HG03095 (cell line): ENCODE data around the gene ARID5B.

Source experiments
- ATAC-seq: cut with Tn5 transposase; IDR thresholded peaks from one replicate; pipeline ENCODE4 v1.9.1; 2021; ENCODE audit warnings: moderate library complexity; ENCODE audit not compliant: unreplicated experiment

The ARID5B gene

DNA sequence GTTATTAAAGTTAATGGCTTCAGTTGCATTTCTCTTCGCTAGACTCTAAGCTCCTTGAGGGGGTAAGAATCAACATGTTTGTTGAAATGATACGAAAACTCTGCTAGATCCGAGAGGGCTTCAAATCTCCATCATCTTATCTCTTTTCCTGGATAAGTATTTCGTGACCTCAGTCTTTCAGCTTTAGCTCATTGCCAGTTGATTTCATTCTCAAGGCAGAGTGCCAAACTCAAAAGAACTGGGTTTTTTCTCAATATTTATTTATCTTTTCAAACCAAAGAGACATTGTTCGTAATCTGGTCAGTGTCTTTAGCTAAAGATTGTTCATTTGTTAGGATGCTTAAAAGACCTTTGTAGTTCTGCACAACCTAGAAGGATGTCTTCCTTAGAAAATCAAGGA, 108.9 kb downstream of the ARID5B start:
- no peak for ATAC-seq

DNA sequence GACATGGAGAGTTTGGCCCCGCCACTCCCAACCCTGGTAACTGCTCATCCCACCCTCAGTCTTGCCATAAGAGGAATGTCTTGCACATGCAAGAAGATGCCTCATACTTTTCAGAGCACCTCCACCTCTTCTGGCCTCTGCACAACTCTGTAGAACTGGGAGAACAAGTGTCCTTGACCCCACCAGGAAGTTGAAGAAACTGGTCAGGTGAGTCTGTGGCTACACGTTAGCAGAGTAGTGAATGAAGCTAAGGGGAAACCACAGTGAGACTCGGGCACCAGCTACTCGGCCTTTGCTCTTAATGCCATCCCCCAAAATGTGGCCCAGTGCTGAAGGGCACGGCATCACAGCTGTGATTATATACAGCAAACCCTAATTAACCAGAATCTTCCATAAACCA, 110.1 kb downstream of the ARID5B start:
- no peak for ATAC-seq

DNA sequence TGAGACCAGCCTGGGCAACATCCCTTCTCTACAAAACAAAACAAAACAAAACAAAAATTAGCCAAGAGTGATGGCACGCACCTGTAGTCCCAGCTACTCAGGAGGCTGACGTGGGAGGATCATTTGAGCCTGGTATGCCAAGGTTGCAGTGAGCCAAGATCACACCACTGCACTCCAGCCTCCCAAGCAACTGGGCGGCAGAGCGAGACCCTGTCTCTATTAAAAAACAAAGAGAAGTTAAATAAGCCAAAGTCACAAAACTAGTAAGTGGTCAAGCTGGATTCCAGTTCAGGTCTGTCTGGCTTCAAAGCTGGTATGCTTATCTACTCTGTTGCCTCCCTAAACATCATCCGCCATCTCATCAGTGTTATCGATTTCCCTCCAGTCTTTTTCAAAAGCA, 110.8 kb downstream of the ARID5B start:
- no peak for ATAC-seq

DNA sequence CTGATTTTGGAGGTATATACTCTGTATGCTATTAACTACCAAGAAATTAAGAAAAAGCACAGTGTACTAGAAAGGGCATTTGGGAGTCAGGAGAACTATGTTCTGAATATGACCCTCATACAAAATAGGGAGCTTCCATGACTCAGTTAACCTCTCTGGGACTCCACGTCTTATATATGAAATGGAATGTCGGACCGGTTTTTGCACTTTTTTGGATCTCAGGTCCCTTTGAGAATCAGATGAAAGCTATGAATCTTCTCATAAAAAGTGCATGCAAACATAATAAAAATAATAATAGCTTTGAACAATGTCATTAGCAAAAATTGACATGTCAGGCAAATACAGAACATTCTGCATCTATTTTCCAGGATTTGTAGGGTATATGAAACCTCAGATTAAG, 113.0 kb downstream of the ARID5B start:
- no peak for ATAC-seq

DNA sequence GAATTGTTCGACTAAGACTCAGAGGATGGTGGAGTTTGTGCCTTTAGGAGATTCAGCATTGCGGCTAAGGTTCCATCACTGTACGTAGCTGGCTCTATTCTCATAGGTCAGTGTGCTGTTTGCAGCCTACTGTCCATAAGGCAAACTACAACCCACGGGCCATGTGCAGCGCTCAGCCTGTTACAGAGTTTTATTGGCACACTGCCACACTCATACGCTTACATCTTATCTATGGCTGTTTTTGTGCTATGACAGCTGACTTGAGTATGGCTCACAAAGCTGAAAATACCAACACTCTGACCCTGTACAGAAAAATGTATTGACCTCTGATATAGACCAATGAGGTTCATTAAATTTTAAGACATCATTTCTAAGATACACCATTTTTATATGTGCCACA, 114.5 kb downstream of the ARID5B start:
- ATAC-seq, result no peak

DNA sequence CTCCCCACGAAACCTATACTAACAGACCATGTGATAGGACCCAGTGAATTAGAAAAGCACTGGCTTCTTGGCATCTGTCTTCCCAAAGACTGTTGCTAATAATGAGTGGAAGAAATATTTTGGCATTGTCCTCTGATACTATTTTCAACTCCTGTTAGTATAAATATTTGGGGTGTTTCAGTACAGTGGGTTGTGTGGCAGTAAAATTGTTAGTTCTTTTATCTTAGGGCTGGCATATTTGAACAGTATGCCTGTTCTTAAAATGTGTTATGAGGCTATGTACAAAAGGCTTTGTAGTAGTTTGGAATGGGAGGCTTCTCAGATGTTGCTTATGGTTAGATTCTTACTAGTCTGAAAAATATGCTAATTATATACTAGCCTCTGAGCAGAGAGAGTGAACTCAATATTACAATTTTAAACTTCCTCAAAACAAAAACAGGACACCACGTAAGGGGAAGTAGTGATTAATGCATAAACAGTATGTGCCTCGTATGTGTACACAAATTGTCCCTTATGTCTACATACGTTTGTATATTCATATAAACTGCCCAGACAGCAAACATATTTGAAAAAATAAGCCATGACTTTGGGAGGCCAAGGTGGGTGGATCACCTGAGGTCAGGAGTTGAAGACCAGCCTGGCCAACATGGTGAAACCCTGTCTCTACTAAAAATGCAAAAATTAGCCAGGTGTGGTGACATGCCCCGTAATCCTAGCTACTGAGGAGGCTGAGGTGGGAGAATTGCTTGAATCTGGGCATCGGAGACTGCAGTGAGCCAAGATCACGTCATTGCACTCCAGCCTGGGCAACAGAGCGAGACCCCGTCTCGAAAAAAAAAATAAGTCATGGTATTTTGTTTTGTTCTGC, 115.4 kb downstream of the ARID5B start:
- no peak for ATAC-seq

DNA sequence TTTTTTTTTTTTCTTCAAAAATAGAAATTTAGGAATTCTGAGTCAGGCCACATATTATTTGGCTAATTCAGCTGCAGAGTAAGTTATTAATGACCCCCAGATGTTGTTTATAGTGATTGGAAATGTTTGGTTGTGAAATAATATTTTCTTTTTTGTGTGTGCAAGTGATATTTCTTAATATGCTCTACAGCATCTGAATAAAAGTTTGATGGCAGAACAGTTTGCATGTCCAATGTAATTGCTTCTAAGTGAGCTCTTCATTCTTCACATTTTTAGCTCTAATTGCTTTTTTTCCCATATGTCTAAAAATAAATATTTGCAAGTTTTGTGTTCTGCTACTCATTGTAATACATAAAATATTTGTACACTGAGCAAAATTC, 116.0 kb downstream of the ARID5B start:
- ATAC-seq, result no peak

DNA sequence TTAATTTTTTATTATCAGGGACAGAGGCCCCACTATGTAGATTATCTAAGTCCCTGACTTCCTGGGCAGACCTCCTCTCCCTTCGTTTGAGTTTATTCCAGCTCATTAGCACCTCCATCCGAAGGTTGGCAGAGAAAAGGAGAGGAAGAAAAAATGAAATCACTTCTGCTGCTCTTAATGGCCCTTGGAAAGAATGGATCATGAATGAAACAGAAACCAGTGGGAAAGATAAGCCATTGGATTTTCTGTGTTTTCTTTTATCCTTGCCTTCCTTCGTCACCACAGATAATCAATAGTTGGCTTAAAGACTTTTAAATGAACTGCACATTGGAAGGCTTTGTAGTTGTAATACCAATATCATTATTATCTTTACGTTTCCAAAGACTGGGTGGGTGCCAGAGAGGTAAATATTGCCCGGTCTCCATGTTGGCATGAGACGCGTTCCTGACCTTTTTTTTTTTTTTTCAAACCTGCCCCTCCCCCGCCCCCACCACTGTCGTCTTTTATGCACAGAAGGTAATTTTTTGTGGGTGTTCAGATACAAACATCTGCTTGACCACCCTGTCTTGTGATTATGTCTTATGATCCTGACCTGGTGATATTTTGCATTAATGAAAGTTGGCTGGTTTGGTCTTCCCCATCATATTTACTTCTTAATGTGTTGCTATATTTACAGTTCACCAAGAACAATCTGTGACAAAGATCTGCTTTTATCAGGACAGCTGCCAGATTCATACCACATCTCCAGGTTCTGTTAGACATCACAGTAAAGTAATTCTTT, 116.8 kb downstream of the ARID5B start:
- ATAC-seq, result peak; percentile 36

DNA sequence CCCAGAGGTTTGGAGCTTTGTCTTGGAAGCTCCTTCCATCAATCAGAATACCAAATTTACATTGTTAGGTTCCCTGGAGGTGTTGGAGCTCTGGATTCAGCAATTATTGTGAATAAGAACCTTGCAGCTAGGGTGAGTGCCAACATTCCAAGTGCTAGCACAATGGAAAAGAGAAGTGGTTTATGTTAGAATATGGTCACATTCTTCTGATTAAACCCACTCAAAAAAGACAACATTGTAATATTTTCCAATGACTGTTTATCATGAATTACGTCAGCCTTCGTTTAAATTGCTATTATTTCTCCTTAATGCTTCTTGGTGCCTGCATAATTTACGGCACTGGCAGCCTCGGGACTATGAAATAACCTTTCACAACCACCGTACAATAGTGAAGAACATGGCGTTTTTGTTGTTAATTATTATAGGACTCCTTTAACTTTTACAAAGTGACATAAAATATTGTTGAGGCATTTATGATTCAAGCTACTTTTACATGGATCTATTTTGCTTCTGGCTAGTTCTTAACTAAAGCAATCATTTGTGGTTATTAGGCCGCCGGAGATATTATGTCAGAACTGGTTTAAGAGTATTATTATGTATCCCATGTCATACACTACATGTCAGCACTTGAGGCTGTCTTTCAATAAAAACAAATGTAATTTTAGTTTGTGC, 117.7 kb downstream of the ARID5B start:
- no peak for ATAC-seq

DNA sequence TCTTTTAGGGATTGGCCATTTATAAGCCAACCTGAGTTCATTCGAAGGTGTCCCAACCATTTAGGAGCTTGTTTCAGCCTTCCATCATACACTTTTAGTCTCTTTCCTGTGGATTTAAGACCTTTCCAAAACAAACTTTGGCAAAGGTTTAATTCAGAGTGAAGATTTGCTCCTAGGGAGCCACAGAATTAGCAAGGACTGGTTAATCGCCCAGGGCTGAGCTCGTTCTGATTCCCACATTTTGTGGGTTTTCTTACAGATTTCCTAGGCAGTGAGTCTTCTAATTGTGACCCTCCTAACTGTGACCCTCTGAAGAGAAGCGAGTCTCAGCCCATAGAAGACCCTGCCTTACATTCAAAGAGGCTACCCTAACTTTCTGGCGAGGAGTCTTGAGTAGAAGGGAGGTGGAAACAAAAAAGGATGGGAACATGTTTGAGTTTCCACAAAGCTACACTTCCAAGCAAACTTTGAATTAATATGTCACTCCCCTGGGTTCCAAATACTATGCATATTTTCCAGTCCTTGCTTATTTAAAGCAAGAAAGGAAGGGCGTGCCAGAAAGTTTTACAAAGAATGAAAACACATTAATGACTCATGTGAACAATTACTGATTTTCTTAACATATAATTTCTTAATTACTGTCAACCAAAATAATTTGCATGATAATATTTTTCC, 118.3 kb downstream of the ARID5B start:
- no peak for ATAC-seq

DNA sequence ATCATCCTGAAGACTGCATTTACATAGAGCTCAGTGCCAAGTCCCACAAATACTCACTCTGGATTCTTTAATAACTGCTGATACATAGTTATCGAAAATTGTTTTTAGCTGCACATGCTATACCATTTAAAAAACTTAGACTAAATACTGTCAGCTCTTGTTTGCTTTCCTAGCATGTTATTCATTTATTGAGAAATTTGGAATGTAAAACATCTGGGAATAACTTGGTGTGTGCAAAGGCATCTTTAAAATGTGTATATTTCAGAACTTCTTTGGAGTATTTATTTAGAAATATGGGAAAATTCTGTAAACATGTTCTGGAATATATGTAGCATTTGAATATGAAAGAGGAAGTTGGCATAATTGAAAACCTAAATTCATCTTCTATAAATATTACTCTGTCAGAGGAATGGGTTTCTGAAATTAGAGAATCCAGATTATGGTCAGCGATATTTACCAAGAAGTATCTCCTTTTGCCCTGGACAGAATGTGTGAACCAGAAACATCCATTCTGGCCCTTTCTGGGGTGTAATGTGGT, 119.7 kb downstream of the ARID5B start:
- no peak for ATAC-seq

DNA sequence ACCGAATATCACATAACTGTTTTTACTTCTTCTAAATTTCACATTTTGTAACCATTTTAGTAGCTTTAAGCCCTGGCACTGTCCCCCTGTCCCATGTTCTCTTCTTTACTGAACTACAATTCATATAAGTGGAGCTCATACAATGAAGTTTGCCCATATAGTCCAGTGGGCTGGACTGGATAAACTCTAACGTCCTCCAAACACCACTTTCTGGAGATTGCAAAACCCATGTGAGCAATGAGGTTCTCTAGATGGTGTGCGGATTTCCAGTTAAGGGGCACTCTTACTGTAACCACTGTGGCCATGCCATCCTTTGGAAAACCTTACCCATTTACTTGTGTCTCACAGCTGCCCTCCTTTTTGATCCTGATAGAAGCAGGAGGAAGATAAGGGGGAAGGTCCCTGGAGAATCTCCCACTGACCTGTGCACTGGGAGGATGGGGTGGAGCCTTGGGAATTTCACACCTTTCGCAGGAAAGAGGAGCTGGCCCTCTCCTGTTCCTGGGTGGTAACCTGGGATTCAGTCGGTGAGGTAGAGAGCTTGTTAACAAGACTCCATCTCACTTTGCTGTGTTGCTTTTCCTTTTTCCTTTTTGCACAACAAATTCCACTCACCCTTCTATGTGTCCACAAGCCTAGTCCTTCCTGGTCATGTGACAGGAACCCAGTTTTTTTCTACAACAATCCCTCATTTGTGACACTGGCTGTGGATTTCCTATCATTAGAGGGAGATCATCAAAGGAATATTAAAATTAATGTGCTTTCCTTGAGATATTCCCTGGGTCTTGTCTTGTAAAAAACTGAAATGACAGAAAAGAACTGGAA, 120.7 kb downstream of the ARID5B start:
- no peak for ATAC-seq

DNA sequence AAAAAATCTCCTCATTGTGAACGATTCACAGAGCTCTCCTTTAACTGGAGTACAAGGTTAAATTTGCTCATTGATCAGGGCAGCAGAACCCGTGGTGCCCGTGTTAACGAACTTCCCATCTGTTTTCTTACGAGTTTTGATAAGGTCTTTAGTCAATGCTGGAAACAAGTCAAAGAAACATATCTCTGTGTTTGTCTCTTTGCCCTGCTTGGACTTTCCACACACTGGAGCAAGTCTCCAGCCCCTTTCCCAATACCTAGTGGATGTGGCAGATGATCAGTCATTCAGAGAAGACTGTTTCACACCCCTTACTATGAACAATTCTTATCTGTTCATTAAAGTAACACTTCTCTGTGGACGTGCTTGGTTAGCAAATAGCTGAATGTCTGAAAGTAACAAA, 121.3 kb downstream of the ARID5B start:
- no peak for ATAC-seq

DNA sequence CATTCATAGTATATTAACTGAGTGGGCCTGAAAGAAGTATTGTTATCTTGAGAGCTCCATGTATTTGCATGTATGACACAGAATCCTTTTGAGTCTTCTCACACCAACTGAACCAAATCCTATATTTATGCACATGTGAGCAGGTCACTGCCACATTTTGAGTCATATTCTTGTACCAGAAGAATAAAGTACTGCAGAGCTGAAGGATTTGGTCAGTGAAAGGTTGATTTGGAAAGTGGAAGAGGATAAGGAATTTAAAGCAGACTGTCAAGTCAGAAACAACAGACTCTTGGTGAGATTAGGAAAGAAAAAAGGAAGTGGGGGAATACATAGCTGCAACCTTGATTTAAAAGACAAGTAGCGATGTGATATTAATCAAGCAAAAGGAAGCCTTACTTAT, 121.8 kb downstream of the ARID5B start:
- no peak for ATAC-seq

DNA sequence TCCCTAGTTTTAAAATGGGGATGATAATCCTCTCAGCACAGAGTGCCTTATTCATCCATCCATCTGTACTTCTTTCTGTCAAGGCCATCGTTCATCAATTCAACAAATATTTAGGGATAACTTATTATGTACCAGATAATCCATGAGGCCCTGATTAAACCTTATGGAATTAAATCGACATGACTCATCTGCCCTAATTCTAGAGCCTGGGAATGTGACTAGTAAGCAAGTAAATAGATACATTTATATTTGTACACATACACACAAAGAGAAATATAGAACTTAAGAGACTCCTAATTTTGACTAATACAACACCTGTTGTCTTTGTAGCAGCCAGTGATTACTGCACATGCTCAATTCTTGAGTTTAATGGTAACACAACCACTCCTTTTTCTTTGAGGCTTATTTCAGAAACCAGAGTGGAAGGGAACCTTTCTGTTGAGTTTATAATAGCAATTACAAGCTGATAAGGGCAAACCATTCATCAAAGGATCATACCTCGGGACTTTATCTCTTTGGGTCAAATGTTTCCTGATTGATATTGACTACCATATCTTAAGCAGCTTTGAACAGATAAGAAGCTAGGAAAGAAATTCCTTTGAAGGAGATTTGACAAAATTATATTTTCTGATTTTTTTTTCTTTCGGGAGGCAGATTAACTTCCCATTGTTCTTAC, 122.7 kb downstream of the ARID5B start:
- no peak for ATAC-seq

DNA sequence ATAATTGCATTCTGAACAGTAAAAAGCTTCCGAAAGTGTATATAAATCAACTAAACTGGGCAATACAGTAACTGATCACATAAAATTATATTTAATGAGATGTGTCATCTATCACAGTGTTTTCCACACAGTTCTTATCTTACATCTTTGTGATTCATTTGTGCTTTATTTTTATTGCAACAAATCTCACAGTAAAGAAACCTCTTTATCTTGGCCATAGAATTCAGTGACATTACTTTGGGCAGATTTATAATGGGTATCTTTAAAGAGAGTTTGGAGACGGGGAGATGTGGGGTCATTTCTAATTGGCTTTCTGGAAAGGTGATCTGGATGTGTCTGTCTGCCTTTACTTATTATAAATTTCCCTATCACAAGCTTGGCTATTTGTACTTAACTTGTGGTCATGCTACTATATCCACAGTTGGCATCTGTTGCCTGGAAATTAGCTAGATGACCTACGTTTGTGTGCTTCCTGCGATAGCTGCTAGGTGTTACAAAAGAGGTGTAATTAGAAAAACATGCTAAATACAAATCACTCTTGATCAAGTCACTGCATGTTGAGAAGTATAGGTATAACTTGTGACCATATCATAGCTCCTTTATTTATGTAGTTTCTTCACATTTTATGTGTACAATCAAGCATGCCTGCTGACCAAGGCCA, 123.8 kb downstream of the ARID5B start:
- ATAC-seq, result no peak

DNA sequence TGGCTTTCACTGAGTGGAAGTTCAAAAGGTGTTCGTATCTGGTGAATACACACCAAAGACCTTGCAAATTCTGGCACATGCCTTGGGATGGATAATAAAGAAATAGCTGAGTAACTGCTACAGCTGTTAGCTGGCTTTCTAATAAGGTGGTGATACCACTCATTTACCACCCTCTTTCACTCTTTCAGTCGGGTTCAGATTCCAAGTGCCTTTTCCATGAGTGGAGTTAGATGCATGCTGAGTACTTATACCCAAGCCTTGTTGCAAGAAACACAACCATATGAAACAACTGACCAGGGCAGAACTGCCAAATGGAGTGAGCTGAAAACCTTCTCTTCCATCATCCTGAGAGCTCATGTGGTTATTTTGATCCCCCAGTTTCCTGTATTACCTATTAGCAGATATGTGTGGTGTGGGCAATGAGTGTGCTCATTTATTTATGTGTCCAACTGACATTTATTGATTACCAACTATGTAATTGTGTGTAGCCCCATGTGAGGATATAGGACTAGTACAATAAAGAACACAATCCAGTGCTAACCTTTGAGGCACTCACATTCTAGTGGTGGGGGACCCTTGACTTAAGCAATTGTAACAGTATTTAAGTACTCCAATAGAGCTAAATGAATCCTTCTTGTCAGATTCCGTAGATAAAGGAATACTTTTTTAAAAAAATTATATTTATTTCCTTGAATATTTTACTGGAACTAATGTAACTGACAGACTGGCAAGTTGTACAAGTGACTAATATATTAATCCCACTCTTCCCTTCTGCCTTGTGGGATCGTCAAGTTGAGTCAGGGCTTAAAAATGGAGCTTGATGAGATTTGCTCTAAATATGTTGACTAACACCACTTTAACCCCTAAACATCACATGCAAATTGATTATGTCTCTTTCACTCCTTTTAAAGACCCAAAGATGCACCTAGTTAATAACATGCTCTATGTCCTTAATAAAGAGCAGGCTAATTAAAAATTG, 124.7 kb downstream of the ARID5B start:
- ATAC-seq, result no peak
